Endothelial cell of umbilical vein (primary cell): ENCODE data around the gene PDE10A. TPM values are rescaled to one million over a fixed set of nuclear protein-coding genes. Genes with fewer than 3 reads are reported as not detected.
"Not testable (repeated sequence)": the region's sequence is repeated elsewhere in the genome, so short reads cannot be mapped to it uniquely, and the experiment has no call there.

Experiments
- BruUV-seq: library from RNA; stranded (reverse); fragments of 400-500 nt; replicated peaks from 2 replicates; lab custom pipeline; 2021; lab: Mats Ljungman, UMichigan
- CTCF ChIA-PET: fragments of 300-600, 350-600 bp; sonication (Branson Sonifier 250); formaldehyde crosslinking; loops from one replicate; lab custom pipeline; 2021; ENCODE audit warnings: antibody characterized with exemption, inconsistent platforms; lab: Charles Lee
- POLR2A ChIA-PET: fragments of 300-600, 350-600 bp; sonication (Branson Sonifier 250); formaldehyde crosslinking; loops from one replicate; lab custom pipeline; 2021; ENCODE audit warnings: antibody characterized with exemption, inconsistent platforms; lab: Charles Lee
- DNase-seq: peaks from one replicate; pipeline ENCODE4 v3.0.0-alpha.2; 2011; ENCODE audit warnings: low read depth, low spot score
- FAIRE-seq: peaks from 2 replicates; lab custom pipeline; 2011; peaks lifted over from hg19 to GRCh38; lab: Jason Lieb, UNC
- H2AFZ ChIP-seq: 2 replicates; pipeline ENCODE4 v1.6.0; 2012; ENCODE audit warnings: low read depth, low read length, control low read depth, inconsistent platforms
- H3K27ac ChIP-seq: 2 replicates; pipeline ENCODE4 v1.5.1; 2011; ENCODE audit warnings: low read depth, mild to moderate bottlenecking, control low read depth, low read length, moderate library complexity; ENCODE audit not compliant: insufficient read depth
- H3K27me3 ChIP-seq, 2 experiments: 2 replicates each; pipeline versions ENCODE4 v1.6.0 to v1.6.1; 2011; ENCODE audit warnings: low read length in 2 of 2, mixed read lengths in 1 of 2; ENCODE audit not compliant: control insufficient read depth in 2 of 2, insufficient read depth in 2 of 2
- H3K36me3 ChIP-seq, 2 experiments: 2 replicates in 1 of 2; 3 replicates in 1 of 2; pipeline ENCODE4 v1.5.1; 2011; ENCODE audit warnings: low read length in 2 of 2, mild to moderate bottlenecking in 1 of 2, moderate library complexity in 1 of 2; ENCODE audit not compliant: control insufficient read depth in 2 of 2, insufficient read depth in 2 of 2; ENCODE audit errors: extremely low read depth in 1 of 2
- H3K4me1 ChIP-seq: 3 replicates; pipeline ENCODE4 v1.5.1; 2011; ENCODE audit warnings: mild to moderate bottlenecking, low read length; ENCODE audit not compliant: control insufficient read depth, insufficient read depth; ENCODE audit errors: extremely low read depth
- H3K4me2 ChIP-seq: 2 replicates; pipeline ENCODE4 v1.6.1; 2011; ENCODE audit warnings: low read length, control low read depth, mixed read lengths; ENCODE audit not compliant: insufficient read depth
- H3K4me3 ChIP-seq, 3 experiments: fragments of 200-600 bp in 1 of 3; sonication (generic), shearing (Covaris generic) in 1 of 3; replicated peaks in 1 of 3; 2 replicates each; pipeline ENCODE4 v1.5.1; 2011 to 2016; ENCODE audit warnings: control low read depth in 3 of 3, low read length in 3 of 3, mild to moderate bottlenecking in 2 of 3, inconsistent platforms in 1 of 3, low read depth in 1 of 3, moderate library complexity in 1 of 3; ENCODE audit not compliant: insufficient read depth in 1 of 3
- H3K79me2 ChIP-seq: 2 replicates; pipeline ENCODE4 v1.6.0; 2012; ENCODE audit warnings: low read length, inconsistent platforms; ENCODE audit not compliant: control insufficient read depth, insufficient read depth
- H3K9ac ChIP-seq: replicated peaks from 2 replicates; pipeline ENCODE3; 2011; ENCODE audit warnings: low read length, control low read depth; ENCODE audit not compliant: insufficient read depth; ENCODE audit errors: extremely low read depth
- H3K9me1 ChIP-seq: replicated peaks from 3 replicates; pipeline ENCODE4 v1.6.0; 2011; ENCODE audit warnings: mild to moderate bottlenecking, low read length; ENCODE audit not compliant: control insufficient read depth, insufficient read depth; ENCODE audit errors: extremely low read depth
- H3K9me3 ChIP-seq: replicated peaks from 2 replicates; pipeline ENCODE4 v1.5.1; 2012; ENCODE audit warnings: low read length, inconsistent platforms; ENCODE audit not compliant: control insufficient read depth, insufficient read depth
- H4K20me1 ChIP-seq: replicated peaks from 2 replicates; pipeline ENCODE3; 2011; ENCODE audit warnings: mild to moderate bottlenecking, low read length; ENCODE audit not compliant: control insufficient read depth, insufficient read depth; ENCODE audit errors: extremely low read depth
- CTCF ChIP-seq, 2 donors: IDR thresholded peaks; 1 replicate in 1 of 2; 2 replicates in 1 of 2; pipeline ENCODE4 v1.5.1; 2011; ENCODE audit warnings: low read length in 2 of 2, mild to moderate bottlenecking in 2 of 2, moderate library complexity in 2 of 2, control low read depth in 1 of 2, inconsistent platforms in 1 of 2, low read depth in 1 of 2; ENCODE audit not compliant: insufficient read depth in 1 of 2; ENCODE audit errors: extremely low read depth in 1 of 2
- EZH2 ChIP-seq: IDR thresholded peaks from 2 replicates; pipeline ENCODE4 v1.6.1; 2012; ENCODE audit warnings: borderline replicate concordance, low read depth, mild to moderate bottlenecking, moderate library complexity, low read length, inconsistent platforms; ENCODE audit not compliant: severe bottlenecking
- FOS ChIP-seq: IDR thresholded peaks from 2 replicates; pipeline ENCODE4 v1.6.1; 2011; ENCODE audit warnings: mild to moderate bottlenecking, low read length, moderate library complexity, borderline replicate concordance; ENCODE audit not compliant: insufficient read depth
- GATA2 ChIP-seq: IDR thresholded peaks from 2 replicates; pipeline ENCODE4 v1.7.0; 2011; ENCODE audit warnings: low read depth, mild to moderate bottlenecking, moderate library complexity, mixed read lengths, low read length; ENCODE audit not compliant: insufficient read length, insufficient read depth
- JUN ChIP-seq: IDR thresholded peaks from 2 replicates; pipeline ENCODE4 v1.6.1; 2011; ENCODE audit warnings: borderline replicate concordance, low read depth; ENCODE audit not compliant: insufficient read length, insufficient read depth
- MAX ChIP-seq: IDR thresholded peaks from 2 replicates; pipeline ENCODE4 v1.6.1; 2011; ENCODE audit not compliant: insufficient read depth, insufficient read length
- MYC ChIP-seq: IDR thresholded peaks from one replicate; pipeline ENCODE4 v1.6.1; 2011; ENCODE audit warnings: mild to moderate bottlenecking, low read depth, low read length
- POLR2A ChIP-seq: IDR thresholded peaks from 2 replicates; pipeline ENCODE4 v1.6.1; 2012; ENCODE audit warnings: low read depth, mild to moderate bottlenecking, control low read depth, low read length
- POLR2AphosphoS5 ChIP-seq: IDR thresholded peaks from 2 replicates; pipeline ENCODE4 v1.6.1; 2012; ENCODE audit warnings: low read depth, mild to moderate bottlenecking, control low read depth, low read length, moderate library complexity; ENCODE audit not compliant: insufficient read depth
- dilution Hi-C: fragments of 300-500 bp; cut with MboI; formaldehyde crosslinking; loops from one replicate; pipeline ENCODE4 v1.15.0; 2019; ENCODE audit warnings: low sequenced_read_pairs; ENCODE audit not compliant: extremely low pct_ligation_motif_present
- intact Hi-C: fragments of 100-400 bp; cut with micrococcal nuclease; formaldehyde crosslinking; loops from one replicate; pipeline ENCODE4 v1.10.0; 2022
- polyA plus RNA-seq, 4 experiments: library from polyadenylated mRNA; depleted of rRNA in 3 of 4; stranded (reverse) in 3 of 4; unstranded in 1 of 4; fragments of >200 nt; gene quantifications; 2 replicates each; pipeline versions ENCODE4 v1.2.1 to v1.2.3, GENCODE V29; 2011 to 2012; ENCODE audit warnings: missing spikeins in 1 of 4
- total RNA-seq: library from RNA; stranded (reverse); gene quantifications from 2 replicates; pipeline ENCODE4 v1.2.3, GENCODE V29; 2021

Gene PDE10A
- total and polyA plus RNA-seq, 2 donors (not counting 3 experiments of a cell fraction or from before 2014, with no cell fraction given): 0.86 to 2.9 TPM

GRCh38 chr6:165621940-165622339 lies 41.1 kb downstream of the PDE10A start:
- BruUV-seq: no TSS peak
- H4K20me1 ChIP-seq: no peaks in the 10 kb centered on the region
- no peak overlapping the region for H3K9ac ChIP-seq
- POLR2A ChIA-PET: no interaction called here
- dilution Hi-C loops (no loop called here), intact Hi-C loops (no loop called here)
- no peaks in the 10 kb centered on the region for H3K9me3 ChIP-seq
- H3K4me3 ChIP-seq: no peak overlapping the region
- H3K9me1 ChIP-seq: no peaks in the 10 kb centered on the region
- H3K4me2 ChIP-seq: no peak overlapping the region
- H3K27ac ChIP-seq: no peak overlapping the region
- no peaks in the 10 kb centered on the region for H3K4me1 ChIP-seq
- CTCF ChIA-PET: no interaction called here
- no peak overlapping the region for H2AFZ ChIP-seq
- TF ChIP-seq POLR2AphosphoS5 (no peak), GATA2 (no peak), POLR2A (no peak), CTCF (IDR thresholded peaks at IDR 0.05; ENCODE audit: extremely low read depth in 1 of 2, insufficient read depth in 1 of 2, low read depth in 1 of 2, low read length in 2 of 2) (no peak), EZH2 (no peak), JUN (no peak), MYC (no peak), MAX (no peak), FOS (no peak)
- no peaks in the 10 kb centered on the region for H3K36me3 ChIP-seq
- DNase-seq: no peak
- no peaks in the 10 kb centered on the region for H3K79me2 ChIP-seq
- no peak for FAIRE-seq
- no peaks in the 10 kb centered on the region for H3K27me3 ChIP-seq

- FAIRE-seq, H3K9me3 ChIP-seq, BruUV-seq, intact Hi-C loops, H3K27me3 ChIP-seq, H3K36me3 ChIP-seq, H2AFZ ChIP-seq, CTCF ChIA-PET, H3K4me2 ChIP-seq, H3K79me2 ChIP-seq, POLR2A ChIA-PET, H3K27ac ChIP-seq, H3K9ac ChIP-seq, DNase-seq, H3K9me1 ChIP-seq, H3K4me1 ChIP-seq, H4K20me1 ChIP-seq, dilution Hi-C loops, H3K4me3 ChIP-seq: not testable (repeated sequence)
These were observed 44.1 kb downstream of the PDE10A start for GRCh38 chr6:165618891-165619290.
